SU-DHL-6 (cell line): Measurements from ENCODE around the gene CNOT6L.

Source experiments
- H2AFZ ChIP-seq: fragments of 200-600 bp; sonication (generic); 2 replicates; pipeline ENCODE4 v1.6.1; 2014; ENCODE audit warnings: low read depth, mild to moderate bottlenecking, moderate library complexity, mixed read lengths, antibody characterized with exemption, low read length; ENCODE audit not compliant: severe bottlenecking
- H3F3A ChIP-seq: fragments of 200-600 bp; shearing (Covaris generic); 2 replicates; pipeline ENCODE4 v1.6.0; 2016; ENCODE audit warnings: antibody characterized with exemption, mild to moderate bottlenecking; ENCODE audit not compliant: insufficient read depth
- H3K27ac ChIP-seq: fragments of 200-600 bp; sonication (generic); 2 replicates; pipeline ENCODE4 v1.5.1; 2016; ENCODE audit warnings: low read depth, mild to moderate bottlenecking, low read length, moderate library complexity, mixed read lengths
- H3K27me3 ChIP-seq: fragments of 200-600 bp; sonication (generic), shearing (Covaris generic); 2 replicates; pipeline ENCODE4 v1.6.0; 2014; ENCODE audit warnings: mild to moderate bottlenecking, low read length
- H3K36me3 ChIP-seq: fragments of 200-600 bp; sonication (generic); 2 replicates; pipeline ENCODE4 v1.6.1; 2014; ENCODE audit warnings: mild to moderate bottlenecking, low read length, mixed read lengths
- H3K4me2 ChIP-seq: fragments of 300-600, 200-600 bp; shearing (Covaris generic), sonication (generic); 2 replicates; pipeline ENCODE4 v1.6.0; 2014; ENCODE audit warnings: low read length, low read depth, mild to moderate bottlenecking; ENCODE audit not compliant: poor library complexity, severe bottlenecking
- H3K4me3 ChIP-seq: fragments of 200-600 bp; sonication (generic); 2 replicates; pipeline ENCODE4 v1.5.1; 2014; ENCODE audit warnings: antibody characterized with exemption, low read length, mild to moderate bottlenecking, mixed read lengths; ENCODE audit not compliant: insufficient read depth, poor library complexity, severe bottlenecking
- H3K79me2 ChIP-seq: fragments of 200-600 bp; sonication (generic); 2 replicates; pipeline ENCODE4 v1.6.1; 2014; ENCODE audit warnings: mild to moderate bottlenecking, low read length, moderate library complexity; ENCODE audit not compliant: insufficient read depth
- H3K9ac ChIP-seq: fragments of 200-600 bp; sonication (generic); 2 replicates; pipeline ENCODE4 v1.7.0; 2014; ENCODE audit warnings: mild to moderate bottlenecking, low read length
- H3K9me2 ChIP-seq: fragments of 200-600 bp; sonication (generic); replicated peaks from 2 replicates; pipeline ENCODE4 v1.6.1; 2014; ENCODE audit warnings: low read length; ENCODE audit not compliant: insufficient read depth
- H3K9me3 ChIP-seq: fragments of 200-600 bp; sonication (generic); 2 replicates; pipeline ENCODE4 v1.6.1; 2014; ENCODE audit warnings: low read length, mixed read lengths; ENCODE audit not compliant: insufficient read depth
- H4K20me1 ChIP-seq: fragments of 200-600 bp; sonication (generic); 2 replicates; pipeline ENCODE4 v1.6.1; 2014; ENCODE audit warnings: low read depth, mild to moderate bottlenecking, antibody characterized with exemption, low read length, moderate library complexity, mixed read lengths
- EZH2phosphoT487 ChIP-seq: fragments of 200-600 bp; sonication (generic), shearing (Covaris generic); conservative IDR thresholded peaks from 2 replicates; pipeline ENCODE4 v1.6.1; 2018; ENCODE audit warnings: mild to moderate bottlenecking, antibody characterized with exemption, low read length, moderate library complexity, mixed read lengths
- TF ChIP-seq, protein P1 (sequence below): fragments of 200-600 bp; sonication (generic); IDR thresholded peaks from one replicate; pipeline ENCODE4 v1.5.1; 2017; ENCODE audit warnings: antibody characterized with exemption, mild to moderate bottlenecking, low read length, moderate library complexity; ENCODE audit not compliant: insufficient read depth, poor library complexity, severe bottlenecking

CNOT6L gene

DNA sequence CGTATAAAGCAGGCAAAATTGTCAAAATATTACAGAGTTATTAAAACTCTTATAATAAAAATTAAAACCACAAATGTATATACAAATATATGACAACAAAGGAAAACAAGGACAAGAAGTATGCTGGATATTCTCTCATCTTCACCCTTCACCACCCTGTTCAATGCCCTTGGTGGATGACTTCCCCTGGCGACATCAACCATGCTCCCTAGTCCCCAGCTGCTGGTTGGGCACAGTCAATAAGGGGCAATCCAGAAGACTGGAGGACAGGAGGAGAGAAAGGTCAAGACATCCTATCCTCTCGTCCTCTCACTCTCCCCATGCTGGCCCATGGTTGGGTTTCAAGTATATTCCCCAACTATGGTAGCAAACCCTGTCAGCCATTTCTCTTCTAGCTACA lies 142.3 kb downstream of the CNOT6L start:
- no peak overlapping the region for H2AFZ ChIP-seq
- H3K4me3 ChIP-seq, result no peak overlapping the region
- TF ChIP-seq, protein P1, sequence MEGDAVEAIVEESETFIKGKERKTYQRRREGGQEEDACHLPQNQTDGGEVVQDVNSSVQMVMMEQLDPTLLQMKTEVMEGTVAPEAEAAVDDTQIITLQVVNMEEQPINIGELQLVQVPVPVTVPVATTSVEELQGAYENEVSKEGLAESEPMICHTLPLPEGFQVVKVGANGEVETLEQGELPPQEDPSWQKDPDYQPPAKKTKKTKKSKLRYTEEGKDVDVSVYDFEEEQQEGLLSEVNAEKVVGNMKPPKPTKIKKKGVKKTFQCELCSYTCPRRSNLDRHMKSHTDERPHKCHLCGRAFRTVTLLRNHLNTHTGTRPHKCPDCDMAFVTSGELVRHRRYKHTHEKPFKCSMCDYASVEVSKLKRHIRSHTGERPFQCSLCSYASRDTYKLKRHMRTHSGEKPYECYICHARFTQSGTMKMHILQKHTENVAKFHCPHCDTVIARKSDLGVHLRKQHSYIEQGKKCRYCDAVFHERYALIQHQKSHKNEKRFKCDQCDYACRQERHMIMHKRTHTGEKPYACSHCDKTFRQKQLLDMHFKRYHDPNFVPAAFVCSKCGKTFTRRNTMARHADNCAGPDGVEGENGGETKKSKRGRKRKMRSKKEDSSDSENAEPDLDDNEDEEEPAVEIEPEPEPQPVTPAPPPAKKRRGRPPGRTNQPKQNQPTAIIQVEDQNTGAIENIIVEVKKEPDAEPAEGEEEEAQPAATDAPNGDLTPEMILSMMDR, result no peak
- no peak for TF ChIP-seq EZH2phosphoT487
- no peak overlapping the region for H3K9ac ChIP-seq
- H3K27me3 ChIP-seq, result no peaks in the 10 kb centered on the region
- no peak overlapping the region for H3K27ac ChIP-seq
- H3K79me2 ChIP-seq, result no peaks in the 10 kb centered on the region
- H3K9me3 ChIP-seq, result no peaks in the 10 kb centered on the region
- H3K36me3 ChIP-seq, result no peaks in the 10 kb centered on the region
- no peaks in the 10 kb centered on the region for H3F3A ChIP-seq
- H4K20me1 ChIP-seq, result no peaks in the 10 kb centered on the region
- H3K4me2 ChIP-seq, result no peak overlapping the region
- H3K9me2 ChIP-seq, result no peaks in the 10 kb centered on the region

DNA sequence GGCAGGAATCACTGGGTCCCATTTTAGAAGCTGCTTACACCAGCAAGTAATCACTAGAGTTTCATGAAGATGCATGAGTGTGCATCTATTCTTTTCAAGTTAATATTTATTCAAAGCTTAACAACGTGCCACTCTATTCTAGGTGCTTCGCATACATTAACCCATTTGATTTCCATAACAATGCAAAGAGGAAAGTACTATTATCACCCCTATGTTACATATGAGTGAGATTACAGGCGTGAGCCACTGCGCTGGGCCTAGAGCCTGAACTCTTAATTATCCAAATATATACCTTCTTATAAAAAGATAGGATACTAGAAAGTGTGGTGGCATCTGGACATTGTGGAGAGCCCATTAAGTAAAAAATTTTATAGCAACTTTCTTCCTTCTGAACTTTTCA lies 148.1 kb downstream of the CNOT6L start:
- no peaks in the 10 kb centered on the region for H3K79me2 ChIP-seq
- no peaks in the 10 kb centered on the region for H3F3A ChIP-seq
- H4K20me1 ChIP-seq, result no peaks in the 10 kb centered on the region
- TF ChIP-seq, protein P1, result no peak
- no peak for TF ChIP-seq EZH2phosphoT487
- H3K4me3 ChIP-seq, result no peak overlapping the region
- no peak overlapping the region for H3K9ac ChIP-seq
- H3K27ac ChIP-seq, result no peak overlapping the region
- no peaks in the 10 kb centered on the region for H3K27me3 ChIP-seq
- no peak overlapping the region for H3K4me2 ChIP-seq
- H3K9me3 ChIP-seq, result no peaks in the 10 kb centered on the region
- H2AFZ ChIP-seq, result no peak overlapping the region
- no peaks in the 10 kb centered on the region for H3K36me3 ChIP-seq
- H3K9me2 ChIP-seq, result no peaks in the 10 kb centered on the region

DNA sequence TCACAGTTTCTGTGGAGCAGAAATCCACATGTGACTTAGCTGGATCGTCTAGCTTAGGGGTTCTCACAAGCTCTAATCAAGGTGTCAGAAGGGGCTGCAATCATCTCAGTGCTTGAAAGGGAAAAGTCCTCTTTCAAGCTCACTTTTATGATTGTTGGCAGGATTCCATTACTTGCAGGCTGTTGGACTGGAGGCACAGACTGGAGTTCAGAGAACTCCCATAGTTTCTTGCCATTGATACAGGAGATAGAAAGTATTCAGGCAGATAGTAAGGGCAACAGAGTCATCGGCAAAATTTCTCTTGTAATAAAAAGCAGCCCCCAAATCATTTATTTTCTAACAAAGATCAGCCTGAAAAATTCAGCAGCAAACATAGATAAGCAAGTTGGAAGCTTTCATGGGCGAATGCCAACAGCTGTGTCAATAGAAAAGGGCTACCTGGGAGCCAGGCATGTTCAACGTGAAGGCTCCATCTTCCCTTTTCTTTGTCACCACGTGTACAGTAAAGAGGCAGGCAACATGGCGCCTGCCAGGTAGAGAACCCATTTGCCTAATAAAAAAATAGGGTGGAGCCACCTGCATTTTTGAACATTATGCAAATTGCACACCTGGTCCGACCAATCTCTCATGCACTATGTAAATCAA lies 149.1 kb downstream of the CNOT6L start:
- Histone ChIP-seq H3K4me2 (no peak overlapping the region), H3K36me3 (no peaks in the 10 kb centered on the region), H3F3A (no peaks in the 10 kb centered on the region), H3K27me3 (no peaks in the 10 kb centered on the region), H3K9me2 (no peaks in the 10 kb centered on the region), H3K79me2 (no peaks in the 10 kb centered on the region), H3K9me3 (no peaks in the 10 kb centered on the region), H3K4me3 (no peak overlapping the region), H2AFZ (no peak overlapping the region), H3K27ac (no peak overlapping the region), H4K20me1 (no peaks in the 10 kb centered on the region), H3K9ac (no peak overlapping the region)
- TF ChIP-seq EZH2phosphoT487, result no peak
- TF ChIP-seq, protein P1, result no peak
